HEK293T (cell line): ENCODE measurements around the gene MT1X.

Experiments
- ARNT ChIP-seq: fragments of 450-650 bp; IDR thresholded peaks from 2 replicates; pipeline ENCODE4 v1.6.1; 2017; ENCODE audit warnings: mild to moderate bottlenecking
- BHLHE40 ChIP-seq: fragments of 450-650 bp; IDR thresholded peaks from 2 replicates; pipeline ENCODE4 v1.6.1; 2016; ENCODE audit warnings: mild to moderate bottlenecking, moderate library complexity, borderline replicate concordance
- CTBP1 ChIP-seq: fragments of 450-650 bp; IDR thresholded peaks from 2 replicates; pipeline ENCODE4 v1.6.1; 2016; ENCODE audit warnings: borderline replicate concordance
- FOXA1 ChIP-seq: fragments of 450-650 bp; IDR thresholded peaks from 2 replicates; pipeline ENCODE4 v1.6.1; 2016; ENCODE audit warnings: mild to moderate bottlenecking
- FOXK2 ChIP-seq: fragments of 450-650 bp; IDR thresholded peaks from 2 replicates; pipeline ENCODE4 v1.6.1; 2016; ENCODE audit warnings: mild to moderate bottlenecking
- FOXM1 ChIP-seq: fragments of 450-650 bp; IDR thresholded peaks from 2 replicates; pipeline ENCODE4 v1.6.1; 2017; ENCODE audit warnings: mild to moderate bottlenecking, borderline replicate concordance
- HDGF ChIP-seq: fragments of 450-650 bp; IDR thresholded peaks from 2 replicates; pipeline ENCODE4 v1.6.1; 2017; ENCODE audit warnings: antibody characterized with exemption, borderline replicate concordance
- LEF1 ChIP-seq: fragments of 450-650 bp; IDR thresholded peaks from 2 replicates; pipeline ENCODE4 v1.6.1; 2017; ENCODE audit warnings: mild to moderate bottlenecking, borderline replicate concordance
- NFRKB ChIP-seq: fragments of 450-650 bp; IDR thresholded peaks from 2 replicates; pipeline ENCODE4 v1.6.1; 2016; ENCODE audit warnings: mild to moderate bottlenecking, moderate library complexity
- SP1 ChIP-seq: fragments of 450-650 bp; IDR thresholded peaks from 2 replicates; pipeline ENCODE4 v1.6.1; 2017
- SUZ12 ChIP-seq: fragments of 450-650 bp; IDR thresholded peaks from 2 replicates; pipeline ENCODE4 v1.6.1; 2016; ENCODE audit warnings: mild to moderate bottlenecking
- TARDBP ChIP-seq: fragments of 450-650 bp; IDR thresholded peaks from 2 replicates; pipeline ENCODE4 v1.6.1; 2016
- ZNF384 ChIP-seq: fragments of 450-650 bp; IDR thresholded peaks from 2 replicates; pipeline ENCODE4 v1.6.1; 2016

- TF ChIP-seq FOXA1 (no peak), FOXM1 (no peak), HDGF (no peak), BHLHE40 (no peak), SP1 (no peak), TARDBP (no peak), NFRKB (no peak), SUZ12 (no peak), ARNT (no peak), ZNF384 (no peak), LEF1 (no peak), CTBP1 (no peak), FOXK2 (no peak)
Observed at GRCh38 chr16:56688762-56689161, 6.5 kb downstream of the MT1X start.
